Hippocampal formation (tissue), 2 donors: ENCODE data around the gene ATP11C.
"Not testable (repeated sequence)": the region's sequence is repeated elsewhere in the genome, so short reads cannot be mapped to it uniquely, and the experiment has no call there.

Experiments
- DNase-seq, 2 donors: peaks; one replicate each; lab custom pipeline; 2025; lab: John Stamatoyannopoulos, UW

The ATP11C gene

DNA sequence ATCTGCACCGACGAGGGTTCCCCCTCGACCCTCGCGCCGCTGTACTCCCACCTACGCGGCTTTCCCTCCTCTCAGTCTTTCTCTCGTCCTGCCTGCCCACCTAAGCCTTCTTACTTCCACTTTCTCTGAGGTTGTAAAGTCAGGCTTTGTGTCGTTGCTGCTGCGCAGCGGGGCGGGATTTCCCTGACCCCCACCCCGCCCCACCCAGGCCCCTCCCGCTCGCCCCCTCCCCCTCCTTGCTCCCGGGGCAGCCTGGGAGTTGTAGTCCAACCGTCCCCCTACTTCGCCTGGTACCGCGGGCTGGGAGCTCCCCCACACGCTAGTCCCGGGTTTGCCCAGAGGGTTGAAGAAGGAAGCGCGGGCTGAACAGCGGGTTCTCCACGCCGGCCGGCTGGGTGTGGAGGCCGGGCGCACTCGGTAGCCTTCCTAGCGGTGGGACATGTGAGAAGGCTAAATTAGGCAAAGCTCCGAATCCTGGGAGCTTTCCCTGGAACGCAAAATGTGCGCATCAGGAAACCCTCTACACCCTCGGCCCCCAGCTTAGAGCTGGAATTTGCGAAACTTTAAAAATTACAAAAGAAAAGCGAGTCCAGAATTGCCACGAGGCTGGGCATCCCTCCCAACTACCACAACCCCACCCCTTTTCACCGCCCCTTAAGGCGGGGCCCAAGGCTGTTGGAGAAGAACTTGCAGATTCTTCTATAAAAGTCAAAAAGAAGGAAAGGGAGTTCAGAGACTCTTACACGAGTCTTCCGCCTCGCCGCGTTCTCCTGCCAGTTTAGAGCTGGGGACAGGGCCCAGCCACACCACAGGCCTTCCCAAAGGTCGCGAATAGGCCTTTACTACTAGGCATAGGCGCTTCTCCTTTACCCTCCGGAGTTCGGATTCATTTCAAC is at the start of gene ATP11C:
Gene ATP11C (minus strand): TSS at position 153 of the 896 bp plus-strand sequence. CDS start 1,011 bp downstream, outside the sequence.
- peak; percentile 60 to 82 for DNase-seq

DNA sequence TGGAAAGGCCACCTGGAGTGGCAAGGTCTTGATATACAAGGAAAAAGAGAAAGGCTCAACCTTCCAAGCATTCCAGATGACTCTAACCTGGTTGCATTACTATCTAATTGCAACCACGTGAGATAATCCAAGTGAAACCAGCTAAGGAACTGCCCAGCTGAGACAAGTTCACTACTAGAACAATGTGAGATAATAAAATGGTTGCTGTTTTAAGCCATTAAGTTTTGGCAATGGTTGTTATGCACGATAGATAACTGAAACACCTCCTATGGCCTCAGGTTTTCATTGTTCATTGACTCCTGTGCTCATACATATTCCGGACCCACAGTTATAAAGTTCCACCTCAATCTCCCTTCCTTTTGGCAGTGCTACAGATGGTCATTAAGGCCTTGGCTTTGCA is 41.6 kb upstream of the ATP11C start:
- no peak for DNase-seq

DNA sequence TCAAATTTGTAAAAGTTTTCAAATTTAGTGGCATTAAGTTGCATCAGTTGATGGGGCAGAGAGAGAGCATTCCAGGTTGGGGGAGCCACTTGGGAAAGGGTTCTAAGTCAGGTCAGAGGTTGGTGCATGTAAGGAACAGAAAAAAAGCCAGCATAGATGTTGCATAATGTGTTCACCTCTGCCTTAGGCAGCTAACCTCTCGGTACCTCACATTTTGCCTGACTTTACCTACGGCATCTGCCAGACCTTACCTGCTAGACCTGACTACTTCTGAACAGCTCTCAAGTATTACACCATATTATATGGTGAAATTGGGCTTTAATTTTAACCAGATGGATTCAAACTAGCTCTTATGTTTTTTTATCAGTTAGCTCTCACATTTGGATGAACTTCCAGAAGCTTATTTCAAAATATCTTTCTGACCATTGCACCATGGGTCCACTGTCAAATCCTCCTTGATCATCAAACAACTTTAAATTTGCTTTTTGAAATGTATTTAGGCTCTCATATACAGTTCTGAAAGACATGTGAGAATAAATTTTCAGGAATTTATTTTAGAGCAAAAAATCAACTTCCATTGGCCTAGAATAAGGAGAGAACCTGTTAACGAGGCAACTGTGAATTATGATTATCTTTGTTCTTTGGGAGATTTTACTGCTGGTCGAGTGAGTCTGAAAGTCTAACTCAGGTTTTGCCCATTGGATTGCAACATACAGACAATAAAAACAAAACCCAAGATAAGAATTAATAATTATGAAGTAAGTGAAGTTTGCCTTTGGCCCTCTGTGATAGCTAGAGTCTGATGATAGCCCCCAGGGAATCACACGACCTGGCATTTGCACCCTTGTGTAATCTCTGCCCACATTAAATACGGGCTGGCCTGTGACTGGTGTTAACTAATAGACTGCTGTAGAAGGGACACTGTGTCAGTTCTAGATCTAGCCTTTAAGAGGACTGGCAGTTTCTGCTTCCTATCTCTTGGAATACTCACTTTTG is 40.1 kb upstream of the ATP11C start:
- no peak for DNase-seq

DNA sequence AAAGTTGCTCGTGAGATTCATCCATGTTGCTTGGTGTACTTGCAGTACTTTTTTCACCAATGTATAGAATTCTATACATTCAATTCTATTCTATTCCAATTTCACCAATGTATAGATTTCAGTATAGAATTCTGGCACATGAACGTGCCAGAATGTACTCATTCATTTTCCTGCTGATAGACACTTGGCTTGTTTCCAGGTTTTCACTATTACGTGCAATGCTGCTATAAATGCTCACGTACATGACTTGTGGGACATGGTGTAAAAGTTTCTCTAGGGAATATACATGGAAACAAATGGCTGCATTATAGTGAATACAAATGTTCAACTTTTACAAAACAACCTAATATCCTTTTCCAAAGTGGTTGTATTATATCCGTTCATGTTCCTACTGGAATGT is 39.3 kb upstream of the ATP11C start:
- no peak for DNase-seq

DNA sequence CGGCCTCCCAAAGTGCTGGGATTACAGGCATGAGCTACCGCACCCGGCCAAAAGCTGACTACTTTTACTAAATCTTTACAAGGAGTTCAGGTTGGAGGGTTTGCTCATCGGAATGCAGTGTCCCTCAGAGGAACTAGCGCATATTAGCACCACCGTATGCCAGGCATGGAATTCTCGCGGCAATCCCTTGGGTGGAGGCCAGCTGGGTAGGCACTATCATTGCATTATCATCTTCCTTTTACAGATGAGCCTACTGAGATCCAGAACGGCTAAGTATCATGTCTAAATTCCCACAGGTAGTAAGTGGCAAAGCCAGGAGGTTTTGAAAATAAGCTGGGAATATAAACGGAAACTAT is 38.5 kb upstream of the ATP11C start:
- no peak for DNase-seq

DNA sequence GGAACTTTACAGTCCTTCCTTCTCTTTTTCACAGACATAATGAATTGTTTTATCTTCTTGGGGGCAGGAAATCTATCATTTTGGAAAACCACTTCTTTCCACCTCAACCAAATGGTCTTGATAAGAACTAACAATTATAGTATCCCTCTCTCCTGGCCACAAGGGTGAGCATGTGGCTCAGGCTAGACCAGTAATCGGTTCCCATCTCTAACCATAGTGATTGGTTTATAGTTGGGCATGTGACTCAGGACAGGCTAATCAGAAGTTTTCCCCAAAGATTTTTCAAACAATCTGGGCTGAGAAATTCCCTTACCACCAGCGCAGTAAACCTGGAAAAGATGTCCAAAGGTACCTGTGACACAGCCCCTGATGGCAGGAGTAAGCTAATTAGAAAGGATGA is 36.4 kb upstream of the ATP11C start:
- DNase-seq: no peak

DNA sequence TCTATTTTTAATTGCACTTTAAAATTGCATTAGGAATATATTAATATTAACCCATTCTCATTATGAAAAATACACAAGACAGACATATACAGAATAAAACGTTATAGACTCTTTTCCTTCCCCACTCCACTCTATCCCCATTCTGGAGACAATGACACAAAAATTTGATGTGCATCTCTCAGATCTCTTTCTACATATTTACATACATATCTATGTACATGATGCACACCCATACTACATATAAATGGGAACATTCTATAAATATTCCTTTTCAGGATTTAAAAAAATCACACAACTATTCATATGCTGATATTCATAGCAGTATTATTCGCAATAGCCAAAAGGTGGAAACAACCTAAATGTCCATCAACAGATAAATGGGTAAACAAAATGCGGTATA is 34.9 kb upstream of the ATP11C start:
- no peak for DNase-seq

DNA sequence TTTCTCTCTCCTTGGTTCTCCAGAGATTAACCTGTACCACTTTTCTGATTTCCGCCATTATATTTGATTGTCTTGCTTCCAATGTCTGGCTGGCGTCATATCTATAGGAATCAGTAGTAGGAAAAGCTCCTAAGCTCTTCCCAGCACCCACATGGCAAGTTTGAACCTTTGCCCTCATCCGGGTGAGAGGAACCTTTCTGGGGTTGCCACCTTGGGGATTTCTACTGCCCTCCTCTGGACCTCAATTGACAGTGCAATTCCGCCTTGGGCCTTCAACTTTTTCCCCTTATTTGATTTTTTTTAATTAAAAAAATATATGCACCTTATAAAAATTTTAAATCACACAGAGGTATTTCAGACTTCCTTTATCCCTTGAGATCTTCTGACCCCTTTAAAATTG is 34.4 kb upstream of the ATP11C start:
- no peak for DNase-seq

DNA sequence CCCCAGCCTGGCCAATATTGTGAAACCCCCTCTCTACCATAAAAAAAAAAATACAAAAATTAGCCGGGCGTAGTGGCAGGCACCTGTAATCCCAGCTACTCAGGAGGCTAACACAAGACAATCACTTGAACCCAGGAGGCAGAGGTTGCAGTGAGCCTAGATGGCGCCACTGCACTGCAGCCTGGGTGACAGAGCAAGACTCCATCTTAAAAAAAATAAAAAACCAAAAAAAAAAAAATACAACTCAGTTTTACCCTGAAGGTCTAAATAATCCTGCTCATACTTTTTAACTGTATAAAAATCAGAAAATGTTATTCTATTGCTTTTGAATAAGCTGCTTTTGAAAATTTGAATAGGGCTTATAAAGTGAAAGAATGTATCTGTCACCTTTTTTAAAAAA is 33.3 kb upstream of the ATP11C start:
- not testable (repeated sequence) for DNase-seq

DNA sequence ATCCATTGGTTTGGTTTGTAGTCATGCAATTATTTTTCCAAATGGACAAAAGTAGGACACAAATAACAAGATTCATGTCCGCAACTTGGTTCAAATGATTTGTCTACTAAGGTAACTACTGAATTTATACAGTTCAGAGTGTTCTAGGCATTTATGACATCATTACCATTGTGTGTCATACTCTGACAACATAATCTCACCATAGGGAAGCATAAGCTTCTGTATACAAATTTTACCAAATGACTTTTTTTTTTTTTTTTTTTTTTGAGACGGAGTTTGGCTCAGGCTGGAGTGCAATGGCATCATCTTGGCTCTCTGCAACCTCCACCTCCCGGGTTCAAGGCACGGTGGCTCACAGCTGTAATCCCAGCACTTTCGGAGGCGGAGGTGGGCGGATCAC is 32.6 kb upstream of the ATP11C start, which contains the start of gene CXorf66:
Gene CXorf66 (minus strand): TSS at position 101 of the 400 bp plus-strand sequence. CDS start 25 bp downstream, at position 76.
- DNase-seq: no peak

DNA sequence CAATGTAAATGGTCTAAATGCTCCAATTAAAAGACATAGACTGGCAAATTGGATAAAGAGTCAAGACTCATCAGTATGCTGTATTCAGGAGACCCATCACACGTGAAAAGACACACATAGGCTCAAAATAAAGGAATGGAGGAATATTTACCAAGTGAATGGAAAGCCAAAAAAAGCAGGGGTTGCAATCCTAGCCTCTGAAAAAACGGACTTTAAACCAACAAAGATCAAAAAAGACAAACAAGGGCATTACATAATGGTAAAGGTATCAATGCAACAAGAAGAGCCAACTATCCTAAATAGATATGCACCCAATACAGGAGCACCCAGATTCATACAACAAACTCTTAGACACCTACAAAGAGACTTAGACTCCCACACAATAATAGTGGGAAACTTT is 28.2 kb upstream of the ATP11C start:
- not testable (repeated sequence) for DNase-seq

DNA sequence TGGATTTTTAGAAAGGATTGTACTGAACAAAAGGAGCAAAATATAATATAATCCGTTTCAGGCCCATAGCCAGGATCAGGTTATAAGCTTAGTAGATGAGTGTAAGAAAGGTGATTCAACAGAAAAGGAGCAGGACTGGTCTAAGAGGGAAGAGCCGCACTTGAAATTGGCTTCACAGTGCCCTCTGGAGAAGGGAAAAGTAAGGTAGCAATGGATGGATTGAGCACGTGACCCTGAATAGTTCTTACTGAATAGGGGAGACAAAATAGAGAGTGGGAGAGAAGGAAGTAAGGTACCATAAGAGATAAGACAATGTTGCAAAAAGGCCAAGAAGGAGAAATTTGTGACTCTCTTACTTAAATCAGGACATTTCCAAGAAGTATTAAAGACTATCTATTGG is 16.9 kb upstream of the ATP11C start:
- no peak for DNase-seq

DNA sequence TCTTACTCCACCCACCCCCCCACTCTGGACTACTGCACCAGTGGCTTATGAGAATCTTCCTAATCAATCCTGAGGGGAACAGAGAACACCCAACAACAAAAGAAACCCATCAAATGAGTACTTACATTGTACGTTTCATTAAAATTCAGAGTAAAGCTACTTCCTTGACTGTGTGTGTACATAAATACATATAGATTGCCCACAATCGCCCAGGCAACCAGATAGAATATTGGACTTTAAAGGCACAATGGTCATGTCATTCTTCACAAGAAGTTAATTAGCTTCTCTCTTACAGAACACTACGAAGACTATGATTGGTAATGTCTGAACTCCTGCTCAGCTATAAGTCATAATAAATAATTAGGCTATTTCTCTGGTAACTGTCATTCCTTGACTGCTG is 12.2 kb upstream of the ATP11C start:
- DNase-seq: no peak

DNA sequence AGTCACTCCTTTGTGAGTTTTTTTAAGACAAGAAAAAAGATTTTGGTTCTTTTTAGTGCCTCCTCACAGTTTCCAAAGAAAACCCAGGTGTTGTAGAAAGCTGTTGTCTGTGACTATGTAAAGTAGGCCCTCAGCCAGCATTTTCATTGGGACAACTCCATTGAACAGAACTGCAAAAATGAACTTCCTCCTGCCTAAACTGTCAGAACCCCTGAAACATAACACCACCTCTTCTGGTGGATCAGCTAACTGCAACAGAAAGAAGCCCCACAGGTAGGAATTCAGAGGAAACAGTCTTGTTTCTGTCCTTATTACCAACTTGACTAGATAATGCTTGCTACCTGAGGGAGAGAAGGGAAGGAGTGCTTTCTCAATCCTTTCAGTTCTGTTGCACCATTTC is 3.4 kb upstream of the ATP11C start:
- DNase-seq: no peak

DNA sequence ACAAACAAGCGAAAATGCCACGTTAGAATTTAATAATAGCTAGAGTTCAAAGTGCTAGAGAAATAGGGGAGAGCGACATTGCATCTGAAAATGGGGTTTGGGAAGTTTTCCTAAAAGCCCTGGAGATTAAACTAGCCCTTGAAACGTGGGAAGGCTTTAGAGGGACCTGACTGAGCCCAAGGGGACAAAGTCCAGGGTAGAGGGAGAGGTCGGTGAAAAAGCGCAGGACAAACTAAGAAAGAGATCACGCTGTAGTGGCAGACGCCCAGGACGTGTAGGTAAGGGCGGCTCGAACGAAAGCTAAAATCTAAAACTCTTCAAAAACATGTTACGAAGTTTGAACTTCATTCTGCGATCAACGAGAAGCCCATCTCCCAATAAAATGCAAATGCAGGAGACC is 1.1 kb upstream of the ATP11C start:
- no peak for DNase-seq

DNA sequence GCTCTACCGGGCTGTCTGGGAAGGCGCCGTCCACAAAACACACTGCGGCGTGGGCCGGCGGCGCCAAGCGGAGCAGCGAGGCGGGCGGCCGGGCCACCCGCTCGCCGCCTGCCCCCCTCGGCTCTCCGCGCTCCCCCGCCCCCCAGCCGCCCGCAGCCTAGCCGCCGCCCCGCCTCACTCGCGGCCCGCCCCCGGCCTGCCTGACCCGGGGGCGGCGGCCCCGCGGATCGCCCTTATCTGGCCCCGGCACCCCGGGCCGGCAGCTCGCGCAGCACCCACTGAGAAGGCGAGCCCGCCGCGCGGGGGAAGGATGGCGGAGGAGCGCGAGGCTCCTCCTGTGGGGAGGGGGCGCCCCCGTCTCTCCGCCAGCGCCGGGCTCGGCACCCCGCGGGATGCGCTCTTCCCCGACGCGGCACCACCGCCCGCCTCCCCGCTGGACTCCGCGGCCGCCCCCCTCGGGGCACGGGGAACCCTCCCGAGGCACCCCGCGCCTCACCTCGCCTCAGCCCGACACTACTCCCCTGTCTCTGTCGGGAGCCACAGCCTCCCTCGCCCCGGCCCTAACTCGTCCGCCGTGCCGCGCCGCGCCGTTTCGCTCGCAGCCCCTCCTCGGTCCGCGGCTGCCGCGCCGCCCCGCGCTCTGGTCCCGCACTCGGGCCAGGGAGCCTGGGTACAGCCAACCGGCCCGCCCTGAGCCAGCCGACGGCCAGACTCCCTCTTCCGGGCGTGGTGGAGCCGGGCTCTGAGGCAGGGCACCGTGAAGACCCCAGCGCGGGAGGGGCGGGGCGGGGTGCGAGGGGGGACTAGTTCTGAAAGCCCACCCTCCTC is 566 bp downstream of the ATP11C start:
- peak; percentile 3 to 21 for DNase-seq

DNA sequence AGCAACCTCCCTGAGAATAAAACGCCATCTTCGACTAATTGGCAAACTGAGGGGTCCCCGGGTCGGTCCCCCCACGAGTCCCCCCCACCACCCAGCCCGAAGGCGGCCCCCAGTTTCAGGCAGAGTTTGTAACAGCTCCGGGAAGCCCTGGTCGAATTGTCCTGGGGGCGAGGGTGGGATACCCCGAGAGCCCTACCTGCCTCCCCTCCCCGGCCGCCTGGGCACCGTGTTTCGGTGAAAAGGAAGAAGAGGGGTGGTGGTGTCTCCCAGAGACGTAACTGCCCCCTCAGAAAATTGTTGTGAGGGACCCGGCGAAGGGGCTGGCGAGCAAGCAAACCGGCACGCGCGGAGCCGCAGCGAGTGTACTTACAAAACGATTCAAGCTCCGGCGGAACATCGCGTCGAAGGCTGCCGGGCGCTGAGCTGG is 1.2 kb downstream of the ATP11C start:
- DNase-seq: no peak

DNA sequence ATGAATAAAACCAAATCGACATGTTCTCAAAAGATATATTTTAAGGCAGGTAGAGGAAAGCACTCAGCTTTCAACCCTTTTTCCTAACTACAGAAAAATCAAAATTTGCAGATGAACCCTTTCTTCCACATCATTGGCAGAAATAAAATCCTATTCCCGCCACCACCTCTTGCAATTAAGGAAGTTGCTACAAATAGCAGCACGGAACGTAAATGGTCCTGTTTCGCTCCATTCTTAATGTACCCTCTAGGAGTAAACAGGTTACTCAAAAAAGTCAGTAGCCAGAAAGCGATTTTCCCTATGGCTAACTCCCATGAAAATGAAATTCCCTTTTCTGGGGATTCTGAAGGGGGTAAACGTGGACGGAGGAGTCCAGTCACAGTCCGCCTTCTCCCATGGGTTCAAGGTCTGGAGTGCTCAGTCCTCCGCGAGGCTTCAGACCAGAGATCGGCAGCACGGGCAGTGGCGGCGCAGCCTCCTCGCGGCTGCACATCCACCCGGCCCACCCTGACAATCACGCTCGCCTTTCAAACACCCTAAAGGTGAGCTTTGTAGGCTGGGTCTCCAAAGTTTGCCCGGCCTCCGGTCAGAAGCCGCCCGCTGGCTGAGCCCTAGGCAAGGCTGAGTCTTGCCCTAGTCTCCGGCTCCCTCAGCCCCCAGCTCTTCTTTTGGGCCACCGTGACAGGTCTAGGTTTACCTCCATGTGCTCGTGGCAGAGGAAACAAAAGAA is 1.8 kb downstream of the ATP11C start:
- no peak for DNase-seq

DNA sequence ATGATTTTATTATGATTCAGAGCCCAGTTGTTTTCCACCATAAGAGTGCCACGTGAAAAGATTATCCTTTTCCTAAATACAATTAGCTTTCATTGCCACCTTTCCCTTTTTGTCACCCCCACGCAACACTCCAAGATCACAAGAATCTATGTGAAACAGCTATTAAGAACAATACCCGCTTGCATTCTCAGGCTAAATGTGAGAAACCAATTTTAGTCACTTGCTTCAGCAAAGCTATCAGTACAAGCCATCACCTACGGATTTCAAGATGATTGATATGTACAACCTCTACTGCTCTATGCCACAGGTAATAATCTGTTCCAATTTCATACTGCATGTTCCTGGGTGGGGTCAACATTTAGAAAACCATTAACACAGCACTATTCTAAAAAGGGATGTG is 2.5 kb downstream of the ATP11C start:
- no peak for DNase-seq

DNA sequence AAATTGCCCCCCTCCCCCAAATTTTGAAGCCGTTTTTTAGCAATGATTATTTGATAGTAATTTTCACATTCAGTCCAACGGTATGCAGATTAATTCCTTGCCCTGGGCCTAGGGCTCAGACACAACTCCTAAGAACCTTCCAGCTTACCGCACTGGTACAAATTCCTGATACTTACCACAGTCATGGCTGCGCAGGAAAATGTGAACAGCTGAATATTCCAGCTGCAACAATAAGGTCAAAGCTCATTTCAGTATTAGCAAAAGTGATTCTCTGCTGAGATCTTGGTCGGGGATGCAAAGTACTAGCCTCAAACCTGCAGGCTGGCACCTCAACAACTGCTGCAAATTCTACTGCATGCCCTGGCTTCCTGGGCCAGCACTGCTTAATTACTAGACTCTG is 3.0 kb downstream of the ATP11C start:
- no peak for DNase-seq

DNA sequence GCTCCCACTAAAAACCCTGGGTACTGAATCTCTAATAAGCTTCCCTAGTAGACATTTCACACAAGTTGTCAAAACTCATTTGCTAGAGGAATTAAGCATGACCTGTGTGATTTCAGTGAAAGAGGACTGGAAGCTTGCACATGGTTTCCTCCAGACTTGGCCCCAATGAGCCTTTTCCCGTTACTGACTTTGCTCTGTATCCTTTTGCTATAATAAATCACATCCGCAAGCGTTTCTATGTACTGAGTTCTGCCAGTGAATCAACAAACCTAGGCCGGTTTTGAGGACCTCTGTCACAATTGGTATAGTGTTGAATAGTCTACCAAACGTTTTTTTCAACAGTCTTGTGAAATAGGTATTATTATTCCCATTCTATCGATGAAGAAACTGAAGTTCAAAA is 8.2 kb downstream of the ATP11C start:
- no peak for DNase-seq
